PC-9 (cell line): ENCODE data around the gene FAM174B. TPM values are rescaled to one million over a fixed set of nuclear protein-coding genes. Genes with fewer than 3 reads are reported as not detected.

Experiments
- BruUV-seq: library from RNA; stranded (reverse); fragments of 400-500 nt; replicated peaks from 2 replicates; lab custom pipeline; 2021; lab: Mats Ljungman, UMichigan
- CTCF ChIA-PET: fragments of 300-600 bp; sonication (Branson Sonifier 250); formaldehyde crosslinking; loops from one replicate; lab custom pipeline; 2022; ENCODE audit warnings: antibody characterized with exemption; lab: Charles Lee
- POLR2A ChIA-PET: fragments of 300-600 bp; sonication (Branson Sonifier 250); formaldehyde crosslinking; loops from one replicate; lab custom pipeline; 2022; ENCODE audit warnings: antibody characterized with exemption; ENCODE audit not compliant: unreplicated experiment; lab: Charles Lee
- DNase-seq, 2 experiments: peaks; one replicate each; pipeline versions ENCODE4 v3.0.0 to v3.0.0-alpha.2; 2015 to 2022; ENCODE audit warnings: mixed read lengths in 1 of 2
- H2AFZ ChIP-seq: fragments of 200-600 bp; sonication (generic); 2 replicates; pipeline ENCODE4 v1.8.1; 2017; ENCODE audit warnings: antibody characterized with exemption
- H3F3A ChIP-seq: fragments of 200-600 bp; sonication (generic); 2 replicates; pipeline ENCODE4 v1.8.1; 2017; ENCODE audit warnings: antibody characterized with exemption, mild to moderate bottlenecking, low read depth; ENCODE audit not compliant: insufficient read depth
- H3K27ac ChIP-seq: fragments of 200-600 bp; sonication (generic); 2 replicates; pipeline ENCODE4 v1.6.1; 2016; ENCODE audit warnings: mixed run types
- H3K27me3 ChIP-seq: fragments of 200-600 bp; sonication (generic); 2 replicates; pipeline ENCODE4 v1.6.1; 2016; ENCODE audit warnings: low read depth, mixed run types; ENCODE audit not compliant: insufficient read depth
- H3K36me3 ChIP-seq: fragments of 200-600 bp; sonication (generic); 2 replicates; pipeline ENCODE4 v1.6.1; 2016; ENCODE audit warnings: low read depth, mixed run types
- H3K4me1 ChIP-seq: fragments of 200-600 bp; sonication (generic); replicated peaks from 2 replicates; pipeline ENCODE4 v1.6.1; 2016; ENCODE audit warnings: mixed run types; ENCODE audit not compliant: insufficient read depth
- H3K4me2 ChIP-seq: fragments of 200-600 bp; sonication (generic); 2 replicates; pipeline ENCODE4 v1.6.1; 2017; ENCODE audit warnings: mixed run types
- H3K4me3 ChIP-seq: fragments of 200-600 bp; sonication (generic); 2 replicates; pipeline ENCODE4 v1.6.1; 2016; ENCODE audit warnings: mixed run types
- H3K79me2 ChIP-seq: fragments of 200-600 bp; sonication (generic); 2 replicates; pipeline ENCODE4 v1.6.1; 2017; ENCODE audit warnings: low read depth, mixed run types
- H3K9me2 ChIP-seq: fragments of 200-600 bp; sonication (generic); 2 replicates; pipeline ENCODE4 v1.8.1; 2017; ENCODE audit warnings: mild to moderate bottlenecking; ENCODE audit not compliant: insufficient read depth
- H3K9me3 ChIP-seq: fragments of 200-600 bp; sonication (generic); 2 replicates; pipeline ENCODE4 v1.8.1; 2016; ENCODE audit warnings: low read depth; ENCODE audit not compliant: insufficient read depth
- H4K20me1 ChIP-seq: fragments of 200-600 bp; sonication (generic); 2 replicates; pipeline ENCODE4 v1.8.1; 2017; ENCODE audit not compliant: insufficient read depth
- EZH2 ChIP-seq: fragments of 200-600 bp; sonication (generic); IDR thresholded peaks from 2 replicates; pipeline ENCODE4 v1.8.0; 2017; ENCODE audit warnings: antibody characterized with exemption, low read depth
- intact Hi-C: fragments of 100-400 bp; cut with micrococcal nuclease; formaldehyde crosslinking; loops from one replicate; pipeline ENCODE4 v1.10.0; 2022; ENCODE audit not compliant: unreplicated experiment
- total RNA-seq: library from RNA; stranded (reverse); gene quantifications from 2 replicates; pipeline ENCODE4 v1.2.3, GENCODE V29; 2021
- TF ChIP-seq, protein P1 (sequence below): fragments of 200-600 bp; sonication (generic); conservative IDR thresholded peaks from 2 replicates; pipeline ENCODE4 v1.6.1; 2017; ENCODE audit warnings: mixed run types, antibody characterized with exemption, mild to moderate bottlenecking, moderate library complexity

The FAM174B gene
- total RNA-seq, 1 experiment from 2014 or later = 90.3 TPM

DNA sequence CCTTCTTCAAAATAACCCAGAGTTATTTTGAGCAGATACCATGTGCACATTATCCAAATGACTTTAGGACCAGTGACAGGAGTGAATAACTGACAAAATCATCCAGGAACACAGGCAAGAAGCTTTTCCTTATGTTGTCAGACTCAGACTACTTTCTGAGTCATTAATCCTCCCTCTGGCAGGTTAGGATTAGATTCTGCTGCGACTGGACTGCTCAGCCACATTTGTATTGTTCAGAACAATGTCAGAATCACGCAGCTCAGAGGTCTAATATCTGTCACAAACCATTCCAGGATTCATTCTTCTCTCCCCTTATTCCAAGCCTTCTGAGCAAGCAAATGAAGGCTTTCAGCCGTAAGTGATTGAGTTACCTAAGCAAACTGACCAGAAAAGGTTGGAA, 34.8 kb upstream of the FAM174B start:
- intact Hi-C loops = no loop called here
- no peaks in the 10 kb centered on the region for H3K27me3 ChIP-seq
- no peak overlapping the region for H2AFZ ChIP-seq
- no peaks in the 10 kb centered on the region; the same call in 1 of the 2 replicates for H3F3A ChIP-seq
- no peak overlapping the region for H3K4me3 ChIP-seq
- ChIA-PET CTCF (no interaction called here), POLR2A (no interaction called here)
- peaks cover 11% of the 10 kb centered on the region; the same call in 1 of the 2 replicates for H3K4me1 ChIP-seq
- TF ChIP-seq EZH2 = no peak
- TF ChIP-seq, protein P1, sequence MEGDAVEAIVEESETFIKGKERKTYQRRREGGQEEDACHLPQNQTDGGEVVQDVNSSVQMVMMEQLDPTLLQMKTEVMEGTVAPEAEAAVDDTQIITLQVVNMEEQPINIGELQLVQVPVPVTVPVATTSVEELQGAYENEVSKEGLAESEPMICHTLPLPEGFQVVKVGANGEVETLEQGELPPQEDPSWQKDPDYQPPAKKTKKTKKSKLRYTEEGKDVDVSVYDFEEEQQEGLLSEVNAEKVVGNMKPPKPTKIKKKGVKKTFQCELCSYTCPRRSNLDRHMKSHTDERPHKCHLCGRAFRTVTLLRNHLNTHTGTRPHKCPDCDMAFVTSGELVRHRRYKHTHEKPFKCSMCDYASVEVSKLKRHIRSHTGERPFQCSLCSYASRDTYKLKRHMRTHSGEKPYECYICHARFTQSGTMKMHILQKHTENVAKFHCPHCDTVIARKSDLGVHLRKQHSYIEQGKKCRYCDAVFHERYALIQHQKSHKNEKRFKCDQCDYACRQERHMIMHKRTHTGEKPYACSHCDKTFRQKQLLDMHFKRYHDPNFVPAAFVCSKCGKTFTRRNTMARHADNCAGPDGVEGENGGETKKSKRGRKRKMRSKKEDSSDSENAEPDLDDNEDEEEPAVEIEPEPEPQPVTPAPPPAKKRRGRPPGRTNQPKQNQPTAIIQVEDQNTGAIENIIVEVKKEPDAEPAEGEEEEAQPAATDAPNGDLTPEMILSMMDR = no peak
- H4K20me1 ChIP-seq = no peaks in the 10 kb centered on the region
- no peak overlapping the region for H3K27ac ChIP-seq
- H3K9me3 ChIP-seq = 0 out of 2 replicates have a peak, but pooled peaks cover 13% of the 10 kb centered on the region
- no peaks in the 10 kb centered on the region for H3K9me2 ChIP-seq
- BruUV-seq = no TSS peak
- H3K79me2 ChIP-seq = no peaks in the 10 kb centered on the region
- no peak for DNase-seq
- H3K36me3 ChIP-seq = no peaks in the 10 kb centered on the region
- H3K4me2 ChIP-seq = no peak overlapping the region

DNA sequence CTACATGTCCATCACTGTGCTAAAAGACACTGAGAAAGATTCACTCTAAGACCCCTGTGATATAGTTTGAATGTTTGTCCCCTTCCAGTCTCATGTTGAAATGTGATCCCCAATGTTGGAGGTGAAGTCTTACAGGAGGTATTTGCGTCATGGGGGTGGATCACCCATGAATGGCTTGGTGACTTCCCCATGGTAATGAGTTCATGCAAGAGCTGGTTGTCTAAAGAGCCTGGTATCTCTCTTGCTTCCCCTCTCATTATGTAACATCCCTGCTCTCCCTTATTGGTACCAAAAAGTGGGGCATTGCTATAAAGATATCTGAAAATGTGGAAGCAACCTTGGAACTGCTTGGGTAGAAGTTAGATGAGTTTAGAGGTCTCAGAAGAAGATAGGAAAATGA, 32.2 kb upstream of the FAM174B start:
- intact Hi-C loops = loop anchor here (10.0 kb wide), 1 partner anchor 163 kb away; no protein-coding TSS in a partner anchor
- no TSS peak for BruUV-seq
- ChIA-PET CTCF (no interaction called here), POLR2A (no interaction called here)
- no peak overlapping the region for H3K4me2 ChIP-seq
- peaks cover 11% of the 10 kb centered on the region; the same call in 1 of the 2 replicates for H3K4me1 ChIP-seq
- H3K27me3 ChIP-seq = no peaks in the 10 kb centered on the region
- no peak overlapping the region for H2AFZ ChIP-seq
- H3K27ac ChIP-seq = peak overlapping the region; percentile 18
- no peaks in the 10 kb centered on the region for H4K20me1 ChIP-seq
- H3K36me3 ChIP-seq = no peaks in the 10 kb centered on the region
- no peak for DNase-seq
- H3K79me2 ChIP-seq = no peaks in the 10 kb centered on the region
- H3K9me2 ChIP-seq = no peaks in the 10 kb centered on the region
- TF ChIP-seq, protein P1 = no peak
- TF ChIP-seq EZH2 = no peak
- H3K9me3 ChIP-seq = 0 out of 2 replicates have a peak, but pooled peaks cover 13% of the 10 kb centered on the region
- no peaks in the 10 kb centered on the region; the same call in 1 of the 2 replicates for H3F3A ChIP-seq
- no peak overlapping the region for H3K4me3 ChIP-seq

DNA sequence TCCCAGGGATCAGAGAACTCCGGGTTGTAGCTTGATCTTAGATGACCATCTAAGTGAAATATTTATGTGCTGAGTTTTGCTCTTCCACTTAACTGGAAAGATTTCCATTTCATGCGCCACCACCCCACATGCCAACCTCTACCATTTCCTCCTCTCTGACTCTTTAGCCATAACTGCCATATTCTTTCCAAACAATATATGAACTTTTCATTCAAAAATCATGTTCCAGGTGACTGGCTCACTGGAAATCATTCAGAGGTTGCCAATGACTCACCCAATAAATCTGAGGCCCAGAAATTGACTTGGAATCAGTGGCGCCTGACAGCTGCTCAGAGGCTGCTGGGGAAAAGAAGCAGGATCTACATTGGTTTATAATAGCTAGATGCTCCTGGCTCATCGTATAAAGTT, 31.6 kb upstream of the FAM174B start:
- Histone ChIP-seq H3K9me3 (0 out of 2 replicates have a peak, but pooled peaks cover 13% of the 10 kb centered on the region), H2AFZ (no peak overlapping the region), H3K9me2 (no peaks in the 10 kb centered on the region), H3K36me3 (no peaks in the 10 kb centered on the region), H3F3A (no peaks in the 10 kb centered on the region; the same call in 1 of the 2 replicates), H3K4me1 (peaks cover 11% of the 10 kb centered on the region; the same call in 1 of the 2 replicates), H4K20me1 (no peaks in the 10 kb centered on the region), H3K4me2 (0 out of 2 replicates have a peak overlapping the region, but pooled peaks have one; percentile 10), H3K27ac (peak overlapping the region; percentile 18), H3K27me3 (no peaks in the 10 kb centered on the region), H3K4me3 (no peak overlapping the region), H3K79me2 (no peaks in the 10 kb centered on the region)
- BruUV-seq = no TSS peak
- intact Hi-C loops = loop anchor here (10.0 kb wide), 1 partner anchor 162 kb away; no protein-coding TSS in a partner anchor
- DNase-seq = peak; percentile 28 to 79
- ChIA-PET POLR2A (interaction anchor here (0.5 to 0.6 kb wide), 2 partner anchors 43 to 521 kb away, joined by 6 to 15 read pairs; no protein-coding TSS in a partner anchor), CTCF (no interaction called here)
- TF ChIP-seq, protein P1 = no peak
- no peak for TF ChIP-seq EZH2
